ENCODE results near the gene LIN9. TPM values are rescaled to one million over a fixed set of nuclear protein-coding genes. Genes with fewer than 3 reads are reported as not detected.
A peak's percentile ranks its signal among the peaks of the same experiment; 100 is the strongest.

LIN9 gene
- total RNA-seq, 2 experiments from 2014 or later, result 10.2 to 11.3 TPM

DNA sequence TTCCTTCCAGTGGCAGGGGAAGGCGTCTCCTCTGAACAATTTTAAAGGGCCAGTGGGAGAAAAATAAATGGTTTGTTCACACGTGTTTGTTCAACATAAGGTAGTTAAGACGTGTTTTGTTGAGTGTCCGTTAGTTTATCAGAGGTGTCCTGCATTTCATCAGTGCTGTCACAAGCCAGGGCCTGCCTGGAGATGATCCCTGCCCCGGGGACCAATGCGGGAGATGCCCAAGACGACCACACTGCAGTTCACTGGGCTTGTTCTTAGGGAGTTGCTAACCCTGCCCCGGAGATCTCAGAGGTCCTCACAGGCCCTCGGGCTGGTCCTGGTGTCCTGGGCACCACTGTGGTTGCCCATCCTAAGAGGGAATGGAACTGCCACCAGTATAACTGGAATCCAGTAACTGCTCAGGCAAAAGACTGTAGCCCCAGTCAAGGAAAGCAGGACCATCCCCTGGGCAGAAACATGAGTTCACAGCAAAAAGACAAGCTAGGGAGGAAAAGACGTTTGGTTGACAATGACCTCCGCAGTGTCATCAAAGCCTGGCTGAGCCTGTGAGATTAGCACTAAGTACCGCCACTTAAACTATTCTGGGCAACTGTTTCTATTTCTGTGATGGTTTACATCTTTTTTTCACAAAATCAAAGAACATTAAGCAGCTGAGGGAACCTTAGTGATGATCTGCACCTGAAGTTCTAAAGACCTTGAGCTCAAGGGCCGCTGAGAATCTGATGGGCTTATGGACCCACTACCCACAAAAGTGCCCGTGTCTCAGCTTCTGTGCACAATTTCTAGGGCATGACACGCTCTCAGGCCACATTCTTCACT lies 44.9 kb upstream of the LIN9 start:
- no peak for ATAC-seq
- H3K27ac Mint-ChIP-seq, result no peak overlapping the region
- TF ChIP-seq, protein P1, sequence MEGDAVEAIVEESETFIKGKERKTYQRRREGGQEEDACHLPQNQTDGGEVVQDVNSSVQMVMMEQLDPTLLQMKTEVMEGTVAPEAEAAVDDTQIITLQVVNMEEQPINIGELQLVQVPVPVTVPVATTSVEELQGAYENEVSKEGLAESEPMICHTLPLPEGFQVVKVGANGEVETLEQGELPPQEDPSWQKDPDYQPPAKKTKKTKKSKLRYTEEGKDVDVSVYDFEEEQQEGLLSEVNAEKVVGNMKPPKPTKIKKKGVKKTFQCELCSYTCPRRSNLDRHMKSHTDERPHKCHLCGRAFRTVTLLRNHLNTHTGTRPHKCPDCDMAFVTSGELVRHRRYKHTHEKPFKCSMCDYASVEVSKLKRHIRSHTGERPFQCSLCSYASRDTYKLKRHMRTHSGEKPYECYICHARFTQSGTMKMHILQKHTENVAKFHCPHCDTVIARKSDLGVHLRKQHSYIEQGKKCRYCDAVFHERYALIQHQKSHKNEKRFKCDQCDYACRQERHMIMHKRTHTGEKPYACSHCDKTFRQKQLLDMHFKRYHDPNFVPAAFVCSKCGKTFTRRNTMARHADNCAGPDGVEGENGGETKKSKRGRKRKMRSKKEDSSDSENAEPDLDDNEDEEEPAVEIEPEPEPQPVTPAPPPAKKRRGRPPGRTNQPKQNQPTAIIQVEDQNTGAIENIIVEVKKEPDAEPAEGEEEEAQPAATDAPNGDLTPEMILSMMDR (IDR thresholded peaks at IDR 0.05), result no peak

DNA sequence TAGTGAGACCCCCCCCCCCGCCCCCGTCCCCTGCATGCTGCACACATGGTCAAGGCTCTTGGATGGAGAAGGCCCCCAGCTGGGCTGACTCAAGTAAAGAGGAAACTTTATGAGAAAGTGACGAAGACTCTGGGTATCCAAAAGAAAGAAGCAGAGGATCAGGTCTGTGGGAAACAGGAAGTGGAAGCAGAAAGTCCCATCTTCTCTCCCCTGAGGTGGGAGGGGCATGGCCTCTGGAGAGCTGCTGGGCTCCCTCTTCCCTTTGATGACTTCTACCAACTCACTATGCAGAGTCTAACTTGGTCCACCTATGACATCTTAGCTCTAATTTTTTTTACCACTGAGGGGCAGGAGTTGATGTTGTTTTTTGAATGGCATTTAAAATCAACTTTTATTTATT lies 42.7 kb upstream of the LIN9 start:
- ATAC-seq (no peak), DNase-seq (no peak)
- POLR2A ChIA-PET, result no interaction called here
- Mint-ChIP-seq H3K36me3 (ENCODE audit: low read depth) (no peaks in the 10 kb centered on the region), H3K27ac (no peak overlapping the region), H3K9me3 (no peaks in the 10 kb centered on the region), H3K4me3 (no peak overlapping the region), H3K27me3 (no peaks in the 10 kb centered on the region), H3K4me1 (ENCODE audit: low read depth) (peaks cover 4% of the 10 kb centered on the region)
- TF ChIP-seq, protein P1 (IDR thresholded peaks at IDR 0.05), result no peak
- intact Hi-C loops (cut with micrococcal nuclease), result no loop called here
- CTCF ChIA-PET, result interaction anchor here (1.4 kb wide), 1 partner anchor 226 kb away, joined by 3 read pairs; no protein-coding TSS in a partner anchor

More for the DNA sequence above, 44.9 kb upstream of the LIN9 start:
- H3K9me3 Mint-ChIP-seq, result no peaks in the 10 kb centered on the region
- POLR2A ChIA-PET, result interaction anchor here (0.6 to 0.7 kb wide), 3 partner anchors 15 to 213 kb away, joined by 3 to 4 read pairs (median 3); no protein-coding TSS in a partner anchor
- no peaks in the 10 kb centered on the region for H3K36me3 Mint-ChIP-seq (ENCODE audit: low read depth)
- H3K4me3 Mint-ChIP-seq, result no peak overlapping the region
- CTCF ChIA-PET, result interaction anchor here (1.1 kb wide), 1 partner anchor 229 kb away, joined by 3 read pairs; no protein-coding TSS in a partner anchor
- no peak for DNase-seq
- intact Hi-C loops (cut with micrococcal nuclease), result no loop called here
- H3K27me3 Mint-ChIP-seq, result no peaks in the 10 kb centered on the region
- H3K4me1 Mint-ChIP-seq (ENCODE audit: low read depth), result peaks cover 4% of the 10 kb centered on the region

DNA sequence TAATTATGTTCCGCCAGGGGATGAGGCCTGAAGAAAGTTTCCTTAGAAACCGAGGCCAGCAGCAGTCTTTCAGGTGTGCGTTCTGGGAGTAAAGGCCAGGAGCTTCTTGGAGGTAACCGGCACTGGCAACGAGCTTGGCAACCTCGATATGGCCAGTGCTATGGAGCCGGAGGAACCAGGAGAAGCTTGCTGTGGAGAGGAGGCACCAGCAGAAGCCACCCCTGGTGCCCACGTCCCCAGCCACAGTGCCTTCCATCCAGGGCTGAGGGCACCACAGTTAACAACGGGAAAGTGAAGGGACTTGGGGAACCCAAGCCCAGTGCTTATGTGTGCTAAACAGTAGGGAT lies 41.5 kb upstream of the LIN9 start:
- ATAC-seq (no peak), DNase-seq (no peak)
- intact Hi-C loops (cut with micrococcal nuclease), result no loop called here
- Mint-ChIP-seq H3K4me1 (ENCODE audit: low read depth) (peaks cover 4% of the 10 kb centered on the region), H3K27me3 (no peaks in the 10 kb centered on the region), H3K4me3 (no peak overlapping the region), H3K9me3 (no peaks in the 10 kb centered on the region), H3K27ac (no peak overlapping the region), H3K36me3 (ENCODE audit: low read depth) (no peaks in the 10 kb centered on the region)
- ChIA-PET CTCF (interaction anchor here (1.4 kb wide), 1 partner anchor 225 kb away, joined by 3 read pairs; no protein-coding TSS in a partner anchor), POLR2A (interaction anchor here (1.0 kb wide), 1 partner anchor 106 kb away, joined by 3 read pairs; no protein-coding TSS in a partner anchor)
- TF ChIP-seq, protein P1 (IDR thresholded peaks at IDR 0.05), result no peak

DNA sequence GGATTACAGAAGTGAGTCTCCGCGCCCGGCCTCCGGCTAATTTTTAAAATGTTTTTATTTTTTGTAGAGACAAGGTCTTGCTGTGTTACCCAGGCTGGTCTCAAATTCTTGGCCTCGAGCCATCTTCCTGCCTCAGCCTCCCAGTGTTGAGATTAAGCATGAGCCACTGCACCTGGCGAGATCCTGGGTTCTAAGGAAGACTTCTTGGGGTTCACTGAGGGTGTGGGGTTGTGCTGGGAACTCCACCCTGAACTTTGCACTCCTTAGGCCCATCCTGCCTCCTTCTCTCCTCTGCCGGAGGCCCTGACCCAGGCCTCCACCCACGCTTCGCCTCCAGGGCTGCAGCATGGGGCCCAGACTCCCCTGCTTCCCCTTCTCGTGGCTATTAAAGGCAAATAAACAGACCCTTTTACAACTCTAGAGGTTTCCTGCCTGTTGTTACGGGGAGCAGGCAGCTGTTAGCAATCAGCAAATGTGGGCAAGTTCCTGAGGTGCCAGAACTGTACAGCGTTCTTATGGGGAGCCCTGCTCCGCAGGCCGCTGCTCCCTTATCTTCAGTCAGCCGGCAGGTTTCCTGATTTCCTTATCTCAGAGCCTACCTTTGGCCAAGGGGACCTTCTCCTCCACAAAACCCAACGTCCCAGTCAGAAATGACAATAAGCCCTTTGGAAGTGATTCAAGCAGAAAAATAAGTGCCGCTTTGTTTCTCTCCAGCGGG lies 41.0 kb upstream of the LIN9 start:
- ChIA-PET POLR2A (interaction anchor here (1.0 kb wide), 1 partner anchor 107 kb away, joined by 3 read pairs; no protein-coding TSS in a partner anchor), CTCF (no interaction called here)
- H3K4me3 Mint-ChIP-seq, result no peak overlapping the region
- TF ChIP-seq, protein P1 (IDR thresholded peaks at IDR 0.05), result no peak
- H3K9me3 Mint-ChIP-seq, result no peaks in the 10 kb centered on the region
- H3K27me3 Mint-ChIP-seq, result no peaks in the 10 kb centered on the region
- peak; percentile 24 for ATAC-seq
- no peaks in the 10 kb centered on the region for H3K36me3 Mint-ChIP-seq (ENCODE audit: low read depth)
- peaks cover 4% of the 10 kb centered on the region for H3K4me1 Mint-ChIP-seq (ENCODE audit: low read depth)
- intact Hi-C loops (cut with micrococcal nuclease), result no loop called here
- H3K27ac Mint-ChIP-seq, result no peak overlapping the region
- peak; percentile 5 for DNase-seq

DNA sequence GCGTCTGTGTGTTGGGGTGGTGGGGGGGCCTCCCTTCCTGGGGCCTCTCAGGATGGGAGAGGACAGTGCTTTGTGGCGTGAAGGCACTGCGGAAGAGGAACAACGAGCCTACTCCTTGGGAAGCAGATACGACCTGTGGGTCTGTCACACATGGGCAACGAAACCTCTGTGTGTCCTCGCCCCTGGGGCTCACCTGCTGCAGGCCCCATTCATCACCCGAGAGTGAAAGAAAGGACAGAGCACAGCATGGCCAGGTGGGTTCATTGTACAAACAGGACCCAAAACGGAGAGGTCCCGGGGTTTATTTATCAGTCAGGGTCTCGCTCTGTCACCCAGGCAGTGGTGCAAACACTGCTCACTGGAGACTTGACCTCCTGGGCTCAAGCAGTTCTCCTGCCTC lies 40.1 kb upstream of the LIN9 start:
- ChIA-PET POLR2A (no interaction called here), CTCF (no interaction called here)
- Mint-ChIP-seq H3K36me3 (ENCODE audit: low read depth) (no peaks in the 10 kb centered on the region), H3K4me1 (ENCODE audit: low read depth) (peaks cover 4% of the 10 kb centered on the region), H3K27me3 (no peaks in the 10 kb centered on the region), H3K27ac (no peak overlapping the region), H3K4me3 (no peak overlapping the region), H3K9me3 (no peaks in the 10 kb centered on the region)
- DNase-seq (no peak), ATAC-seq (no peak)
- intact Hi-C loops (cut with micrococcal nuclease), result no loop called here
- TF ChIP-seq, protein P1 (IDR thresholded peaks at IDR 0.05), result no peak

Data from activated CD8-positive, alpha-beta T cell treated with anti-CD3 and anti-CD28 coated beads for 36 hours (primary cell).